LNCaP clone FGC (cell line): ENCODE measurements around the gene NT5DC3.

Source experiments
- DNase-seq: peaks from one replicate; pipeline ENCODE4 v3.0.0-alpha.2; 2011; ENCODE audit warnings: low read depth
- H3K4me3 ChIP-seq: 2 replicates; pipeline ENCODE4 v1.5.1; 2011; ENCODE audit warnings: mild to moderate bottlenecking, low read depth, low read length, control low read depth
- TF ChIP-seq, protein P1 (sequence below): IDR thresholded peaks from 2 replicates; pipeline ENCODE4 v1.5.1; 2012; ENCODE audit warnings: mild to moderate bottlenecking; ENCODE audit not compliant: control insufficient read depth, insufficient read depth; ENCODE audit errors: extremely low read depth

Gene NT5DC3

DNA sequence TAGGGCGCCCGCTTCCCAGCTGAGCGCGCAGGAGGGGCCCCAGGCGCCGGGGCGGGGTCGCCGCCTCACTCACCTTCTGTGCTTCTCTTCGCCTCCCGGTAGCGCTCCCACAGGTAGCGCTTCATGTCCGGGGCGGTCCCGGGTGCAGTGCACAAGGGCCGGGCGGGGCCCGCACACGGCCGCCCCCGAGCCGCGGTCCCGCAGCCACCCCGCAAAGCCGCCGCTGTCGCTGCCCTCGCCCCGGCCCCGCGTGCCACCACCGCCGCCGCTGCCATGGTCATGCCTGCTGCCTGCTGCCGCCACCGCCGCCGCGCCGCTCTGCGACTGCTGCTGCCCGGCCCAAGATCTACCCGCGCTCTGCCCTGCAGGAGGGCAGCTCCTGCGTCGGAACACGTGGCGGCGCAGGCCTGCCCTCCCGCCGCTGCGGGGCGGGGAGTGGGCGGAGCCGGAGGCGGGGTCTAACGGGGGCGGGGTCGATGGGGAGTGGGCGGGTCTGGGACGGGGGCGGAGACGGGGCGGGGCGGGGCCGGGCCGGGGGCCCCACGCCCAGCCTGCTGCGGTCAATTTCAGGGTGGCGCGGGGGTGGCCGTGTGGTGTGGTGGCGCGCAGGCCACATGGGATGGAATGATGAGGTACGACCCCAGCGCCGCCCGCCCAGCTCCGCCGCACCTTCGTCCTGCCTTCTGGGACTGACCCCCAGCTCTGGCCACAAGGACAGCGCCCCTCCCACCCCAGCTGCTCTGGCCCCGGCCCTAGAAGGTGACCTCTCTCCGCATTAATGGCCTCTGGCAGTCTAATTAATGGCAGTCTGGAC is at the start of gene NT5DC3:
Gene NT5DC3, minus strand, starts transcription at position 359 of the 814 bp plus-strand sequence. Its CDS starts 78 bp downstream, at position 281.
- H3K4me3 ChIP-seq, result peak within 1 kb of the TSS; percentile 81
- DNase-seq, result peak; percentile 47
- TF ChIP-seq, protein P1, sequence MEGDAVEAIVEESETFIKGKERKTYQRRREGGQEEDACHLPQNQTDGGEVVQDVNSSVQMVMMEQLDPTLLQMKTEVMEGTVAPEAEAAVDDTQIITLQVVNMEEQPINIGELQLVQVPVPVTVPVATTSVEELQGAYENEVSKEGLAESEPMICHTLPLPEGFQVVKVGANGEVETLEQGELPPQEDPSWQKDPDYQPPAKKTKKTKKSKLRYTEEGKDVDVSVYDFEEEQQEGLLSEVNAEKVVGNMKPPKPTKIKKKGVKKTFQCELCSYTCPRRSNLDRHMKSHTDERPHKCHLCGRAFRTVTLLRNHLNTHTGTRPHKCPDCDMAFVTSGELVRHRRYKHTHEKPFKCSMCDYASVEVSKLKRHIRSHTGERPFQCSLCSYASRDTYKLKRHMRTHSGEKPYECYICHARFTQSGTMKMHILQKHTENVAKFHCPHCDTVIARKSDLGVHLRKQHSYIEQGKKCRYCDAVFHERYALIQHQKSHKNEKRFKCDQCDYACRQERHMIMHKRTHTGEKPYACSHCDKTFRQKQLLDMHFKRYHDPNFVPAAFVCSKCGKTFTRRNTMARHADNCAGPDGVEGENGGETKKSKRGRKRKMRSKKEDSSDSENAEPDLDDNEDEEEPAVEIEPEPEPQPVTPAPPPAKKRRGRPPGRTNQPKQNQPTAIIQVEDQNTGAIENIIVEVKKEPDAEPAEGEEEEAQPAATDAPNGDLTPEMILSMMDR, result peak; percentile 28; the same call in 1 of the 2 replicates

DNA sequence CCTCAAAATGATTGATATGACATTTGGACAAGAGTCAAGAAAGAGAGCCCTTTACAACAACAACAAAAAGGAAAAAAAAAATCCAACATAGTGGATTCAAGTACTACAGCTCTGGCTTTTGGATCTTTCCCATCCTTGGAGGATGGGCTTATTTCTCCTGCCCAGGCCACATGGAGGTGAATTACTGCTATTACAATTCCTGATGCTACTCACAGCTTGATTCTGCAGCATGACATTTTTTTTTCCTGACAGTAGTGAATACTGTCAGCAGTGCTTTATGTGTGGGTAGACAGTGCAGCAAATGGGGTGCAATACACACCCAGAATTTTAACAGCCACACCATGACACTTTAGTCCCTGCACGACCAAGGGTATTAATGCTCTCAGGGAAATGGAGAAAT is 46.7 kb upstream of the NT5DC3 start:
- TF ChIP-seq, protein P1, result no peak
- no peak for DNase-seq

DNA sequence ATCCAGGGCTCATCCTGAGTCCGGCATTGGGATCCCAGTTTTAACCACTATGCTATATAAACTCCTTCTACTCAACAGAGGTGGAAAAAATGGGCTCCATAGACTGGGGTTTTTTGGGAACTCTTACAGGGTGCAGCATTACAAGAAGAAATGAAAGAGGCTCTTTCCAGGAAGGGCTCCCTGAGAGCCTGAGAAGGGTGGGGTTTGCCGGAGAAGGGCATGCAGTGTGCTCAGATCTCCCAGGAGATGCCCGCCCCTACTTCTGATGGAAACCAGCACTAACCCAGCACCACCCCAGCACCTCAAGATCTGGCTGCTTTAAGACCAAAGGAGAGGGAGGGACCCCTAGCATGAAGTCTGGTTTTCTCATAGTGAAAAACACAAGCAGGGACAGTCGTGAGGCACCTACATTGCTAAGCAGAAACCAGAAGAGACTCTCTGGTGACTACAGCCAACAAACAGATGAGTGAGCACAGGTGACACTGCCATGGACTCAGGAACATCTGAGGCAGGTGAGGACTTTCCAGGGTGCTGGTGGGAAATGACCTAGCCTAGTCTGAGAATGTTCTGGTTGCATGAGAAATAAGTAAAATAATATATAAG is 45.3 kb upstream of the NT5DC3 start:
- DNase-seq, result no peak
- no peak overlapping the region for H3K4me3 ChIP-seq
- TF ChIP-seq, protein P1, result no peak

More for the DNA sequence above, 46.7 kb upstream of the NT5DC3 start:
- no peak overlapping the region for H3K4me3 ChIP-seq

DNA sequence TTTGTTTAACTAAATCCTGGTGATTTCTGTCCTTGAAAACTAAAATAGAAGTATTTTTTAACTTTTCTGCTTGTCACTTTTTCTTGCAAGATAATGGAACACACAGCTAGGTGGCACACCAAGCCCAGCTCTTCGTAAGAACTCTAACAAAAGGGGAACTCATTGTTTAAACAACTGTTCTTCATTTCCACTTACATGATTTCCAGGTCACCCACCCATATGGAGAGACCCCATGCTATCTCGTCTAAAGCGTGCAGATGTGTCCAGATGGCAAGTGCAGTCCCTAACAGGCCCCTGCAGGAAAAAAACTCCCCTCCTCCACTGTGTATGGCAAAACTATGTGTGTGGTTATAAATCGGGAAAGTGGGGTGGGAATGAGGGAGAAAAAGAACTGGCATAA is 43.3 kb upstream of the NT5DC3 start:
- DNase-seq, result no peak
- TF ChIP-seq, protein P1, result peak; percentile 64
- no peak overlapping the region for H3K4me3 ChIP-seq

DNA sequence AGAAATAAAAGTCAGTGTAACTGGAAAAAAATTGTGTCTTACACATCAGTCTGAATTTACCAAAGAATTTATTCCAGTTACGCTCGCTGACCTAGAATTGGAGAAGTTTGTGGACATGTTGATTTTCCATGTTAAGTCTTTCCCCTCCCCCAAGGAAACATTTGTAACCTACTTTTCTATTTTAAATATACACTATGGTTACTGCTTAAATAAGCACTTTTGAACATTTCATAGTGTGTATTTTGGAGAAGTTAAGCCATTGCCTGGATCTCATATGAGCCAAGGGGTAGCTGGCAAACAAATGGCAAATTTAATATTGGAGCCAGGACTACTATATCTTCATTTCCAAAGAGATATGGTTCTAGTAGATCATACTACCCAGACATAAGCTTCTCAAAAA is 42.9 kb upstream of the NT5DC3 start:
- H3K4me3 ChIP-seq, result no peak overlapping the region
- TF ChIP-seq, protein P1, result no peak
- no peak for DNase-seq

DNA sequence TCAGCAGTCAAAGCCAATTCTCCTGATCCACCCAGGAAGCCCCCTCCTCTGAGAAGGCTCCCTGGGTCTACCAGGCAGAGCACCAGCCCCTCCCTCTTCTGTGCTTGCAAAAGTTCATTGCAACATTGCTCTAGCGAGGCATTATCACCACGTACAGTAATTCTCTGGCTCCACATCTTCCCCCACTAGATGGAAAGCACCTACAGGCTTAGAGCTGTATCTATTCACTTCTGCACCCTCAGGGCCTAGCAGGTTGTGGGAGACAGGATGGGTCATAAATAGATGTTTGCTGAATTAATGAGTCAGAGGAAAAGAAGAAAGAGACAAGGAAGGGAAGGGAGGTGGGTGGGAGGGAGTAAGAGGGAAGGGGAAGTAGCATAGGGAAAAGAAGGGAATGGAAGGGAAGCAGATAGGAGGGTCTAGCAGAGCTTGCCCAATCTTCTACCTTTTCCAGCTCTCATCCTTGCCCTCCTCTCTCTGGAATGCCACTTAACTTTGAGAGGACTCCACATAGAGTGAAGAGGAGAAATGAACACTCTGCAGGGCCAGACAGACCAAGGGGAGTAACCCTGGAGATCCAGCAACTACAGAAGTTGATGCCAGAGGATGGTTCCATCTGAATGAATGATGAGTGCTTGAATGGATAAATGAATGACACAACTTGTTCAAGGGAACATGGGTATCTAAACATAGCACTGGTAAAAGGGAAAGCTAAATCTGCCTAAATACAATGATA is 42.0 kb upstream of the NT5DC3 start:
- DNase-seq, result no peak
- TF ChIP-seq, protein P1, result no peak
- H3K4me3 ChIP-seq, result no peak overlapping the region
